PC-9 (cell line): ENCODE data around the gene NR1H3. TPM values are rescaled to one million over a fixed set of nuclear protein-coding genes. Genes with fewer than 3 reads are reported as not detected.

Experiments used
- BruUV-seq: library from RNA; stranded (reverse); fragments of 400-500 nt; replicated peaks from 2 replicates; lab custom pipeline; 2021; lab: Mats Ljungman, UMichigan
- CTCF ChIA-PET: fragments of 300-600 bp; sonication (Branson Sonifier 250); formaldehyde crosslinking; loops from one replicate; lab custom pipeline; 2022; ENCODE audit warnings: antibody characterized with exemption; lab: Charles Lee
- POLR2A ChIA-PET: fragments of 300-600 bp; sonication (Branson Sonifier 250); formaldehyde crosslinking; loops from one replicate; lab custom pipeline; 2022; ENCODE audit warnings: antibody characterized with exemption; ENCODE audit not compliant: unreplicated experiment; lab: Charles Lee
- DNase-seq, 2 experiments: peaks; one replicate each; pipeline versions ENCODE4 v3.0.0 to v3.0.0-alpha.2; 2015 to 2022; ENCODE audit warnings: mixed read lengths in 1 of 2
- H2AFZ ChIP-seq: fragments of 200-600 bp; sonication (generic); 2 replicates; pipeline ENCODE4 v1.8.1; 2017; ENCODE audit warnings: antibody characterized with exemption
- H3F3A ChIP-seq: fragments of 200-600 bp; sonication (generic); 2 replicates; pipeline ENCODE4 v1.8.1; 2017; ENCODE audit warnings: antibody characterized with exemption, mild to moderate bottlenecking, low read depth; ENCODE audit not compliant: insufficient read depth
- H3K27ac ChIP-seq: fragments of 200-600 bp; sonication (generic); 2 replicates; pipeline ENCODE4 v1.6.1; 2016; ENCODE audit warnings: mixed run types
- H3K27me3 ChIP-seq: fragments of 200-600 bp; sonication (generic); 2 replicates; pipeline ENCODE4 v1.6.1; 2016; ENCODE audit warnings: low read depth, mixed run types; ENCODE audit not compliant: insufficient read depth
- H3K36me3 ChIP-seq: fragments of 200-600 bp; sonication (generic); 2 replicates; pipeline ENCODE4 v1.6.1; 2016; ENCODE audit warnings: low read depth, mixed run types
- H3K4me1 ChIP-seq: fragments of 200-600 bp; sonication (generic); replicated peaks from 2 replicates; pipeline ENCODE4 v1.6.1; 2016; ENCODE audit warnings: mixed run types; ENCODE audit not compliant: insufficient read depth
- H3K4me2 ChIP-seq: fragments of 200-600 bp; sonication (generic); 2 replicates; pipeline ENCODE4 v1.6.1; 2017; ENCODE audit warnings: mixed run types
- H3K4me3 ChIP-seq: fragments of 200-600 bp; sonication (generic); 2 replicates; pipeline ENCODE4 v1.6.1; 2016; ENCODE audit warnings: mixed run types
- H3K79me2 ChIP-seq: fragments of 200-600 bp; sonication (generic); 2 replicates; pipeline ENCODE4 v1.6.1; 2017; ENCODE audit warnings: low read depth, mixed run types
- H3K9me2 ChIP-seq: fragments of 200-600 bp; sonication (generic); 2 replicates; pipeline ENCODE4 v1.8.1; 2017; ENCODE audit warnings: mild to moderate bottlenecking; ENCODE audit not compliant: insufficient read depth
- H3K9me3 ChIP-seq: fragments of 200-600 bp; sonication (generic); 2 replicates; pipeline ENCODE4 v1.8.1; 2016; ENCODE audit warnings: low read depth; ENCODE audit not compliant: insufficient read depth
- H4K20me1 ChIP-seq: fragments of 200-600 bp; sonication (generic); 2 replicates; pipeline ENCODE4 v1.8.1; 2017; ENCODE audit not compliant: insufficient read depth
- EZH2 ChIP-seq: fragments of 200-600 bp; sonication (generic); IDR thresholded peaks from 2 replicates; pipeline ENCODE4 v1.8.0; 2017; ENCODE audit warnings: antibody characterized with exemption, low read depth
- intact Hi-C: fragments of 100-400 bp; cut with micrococcal nuclease; formaldehyde crosslinking; loops from one replicate; pipeline ENCODE4 v1.10.0; 2022; ENCODE audit not compliant: unreplicated experiment
- total RNA-seq: library from RNA; stranded (reverse); gene quantifications from 2 replicates; pipeline ENCODE4 v1.2.3, GENCODE V29; 2021
- TF ChIP-seq, protein P1 (sequence below): fragments of 200-600 bp; sonication (generic); conservative IDR thresholded peaks from 2 replicates; pipeline ENCODE4 v1.6.1; 2017; ENCODE audit warnings: mixed run types, antibody characterized with exemption, mild to moderate bottlenecking, moderate library complexity

The NR1H3 gene
- total RNA-seq, 1 experiment from 2014 or later: 90.4 TPM

DNA sequence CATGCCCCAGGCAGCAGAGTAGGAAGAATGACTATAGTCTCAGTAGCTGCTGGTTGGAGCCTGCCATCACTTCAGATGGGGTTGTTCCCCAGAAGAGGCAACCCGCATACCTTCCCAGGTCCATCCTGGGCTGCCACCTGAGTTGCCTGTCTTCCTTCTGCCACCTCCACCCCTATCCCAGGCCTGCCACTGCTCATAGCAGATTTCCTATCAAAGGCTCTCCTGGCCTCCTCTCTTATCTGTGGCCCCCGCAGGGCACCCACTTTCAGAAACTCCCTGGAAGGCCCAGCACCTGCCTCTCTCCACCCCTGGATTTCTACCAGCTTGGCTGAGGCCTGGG is 649 bp upstream of the NR1H3 start:
- Histone ChIP-seq H3K9me3 (no peaks in the 10 kb centered on the region), H3K36me3 (no peaks in the 10 kb centered on the region; the same call in 1 of the 2 replicates), H3K4me1 (peaks cover 61% of the 10 kb centered on the region), H3K4me3 (peak overlapping the region; percentile 57), H3K9me2 (no peaks in the 10 kb centered on the region), H3K79me2 (peaks cover 24% of the 10 kb centered on the region; the same call in 1 of the 2 replicates), H4K20me1 (no peaks in the 10 kb centered on the region), H3K27ac (peak overlapping the region; percentile 61), H3F3A (peaks cover 36% of the 10 kb centered on the region), H2AFZ (peak overlapping the region; percentile 72), H3K27me3 (no peaks in the 10 kb centered on the region), H3K4me2 (peak overlapping the region; percentile 88)
- CTCF ChIA-PET: interaction anchor here (0.6 to 3.2 kb wide), 5 partner anchors 9 to 42 kb away, joined by 3 to 24 read pairs (median 3); partner anchors contain the start of genes ACP2 and DDB2
- intact Hi-C loops: loop anchor here (1.0 to 5.0 kb wide), 2 partner anchors 72 to 150 kb away; partner anchors contain the start of gene SLC39A13
- no peak for TF ChIP-seq EZH2
- no peak for DNase-seq
- BruUV-seq: no TSS peak
- POLR2A ChIA-PET: interaction anchor here (0.5 to 1.3 kb wide), 2 partner anchors 8 to 296 kb away, joined by 14 to 15 read pairs; partner anchors contain the start of gene ACP2

DNA sequence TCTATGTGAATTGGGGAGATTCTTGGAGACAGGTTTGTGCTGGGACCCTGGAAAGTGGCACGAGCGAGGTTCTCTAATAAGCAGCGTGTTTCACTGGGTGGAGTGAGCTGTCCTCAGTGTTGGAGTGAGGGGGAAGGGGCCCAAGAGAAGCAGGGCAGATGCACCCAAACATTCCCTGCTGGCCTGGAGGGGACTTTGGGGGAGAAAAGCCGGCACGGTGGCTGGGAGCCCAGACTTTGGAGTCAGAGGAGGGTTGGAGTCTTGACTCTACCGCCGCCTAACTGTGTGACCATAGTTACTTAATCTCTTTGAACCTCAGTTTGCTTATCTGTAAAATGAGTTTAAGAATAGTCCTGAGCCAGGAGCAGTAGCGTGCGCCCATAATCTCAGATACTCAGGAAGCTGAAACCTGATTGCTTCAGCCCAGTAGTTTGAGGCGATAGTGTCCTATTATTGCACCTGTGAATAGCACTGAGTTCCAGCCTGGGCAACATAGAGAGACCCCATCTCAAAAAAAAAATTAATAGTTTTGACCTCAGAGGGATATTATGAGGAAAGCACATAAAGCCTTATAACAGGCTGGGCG is 614 bp downstream of the NR1H3 start:
- ChIA-PET CTCF (interaction anchor here (0.5 to 3.2 kb wide), 15 partner anchors 10 to 360 kb away, joined by 3 to 24 read pairs (median 7); partner anchors contain the start of genes ACP2, DDB2 and MADD), POLR2A (interaction anchor here (0.6 to 1.3 kb wide), 9 partner anchors 10 to 255 kb away, joined by 3 to 17 read pairs (median 6); partner anchors contain the start of genes ACP2, DDB2 and MADD)
- TF ChIP-seq, protein P1, sequence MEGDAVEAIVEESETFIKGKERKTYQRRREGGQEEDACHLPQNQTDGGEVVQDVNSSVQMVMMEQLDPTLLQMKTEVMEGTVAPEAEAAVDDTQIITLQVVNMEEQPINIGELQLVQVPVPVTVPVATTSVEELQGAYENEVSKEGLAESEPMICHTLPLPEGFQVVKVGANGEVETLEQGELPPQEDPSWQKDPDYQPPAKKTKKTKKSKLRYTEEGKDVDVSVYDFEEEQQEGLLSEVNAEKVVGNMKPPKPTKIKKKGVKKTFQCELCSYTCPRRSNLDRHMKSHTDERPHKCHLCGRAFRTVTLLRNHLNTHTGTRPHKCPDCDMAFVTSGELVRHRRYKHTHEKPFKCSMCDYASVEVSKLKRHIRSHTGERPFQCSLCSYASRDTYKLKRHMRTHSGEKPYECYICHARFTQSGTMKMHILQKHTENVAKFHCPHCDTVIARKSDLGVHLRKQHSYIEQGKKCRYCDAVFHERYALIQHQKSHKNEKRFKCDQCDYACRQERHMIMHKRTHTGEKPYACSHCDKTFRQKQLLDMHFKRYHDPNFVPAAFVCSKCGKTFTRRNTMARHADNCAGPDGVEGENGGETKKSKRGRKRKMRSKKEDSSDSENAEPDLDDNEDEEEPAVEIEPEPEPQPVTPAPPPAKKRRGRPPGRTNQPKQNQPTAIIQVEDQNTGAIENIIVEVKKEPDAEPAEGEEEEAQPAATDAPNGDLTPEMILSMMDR: no peak; the same call in 1 of the 2 replicates
- TF ChIP-seq EZH2: no peak
- H3K36me3 ChIP-seq: no peaks in the 10 kb centered on the region; the same call in 1 of the 2 replicates
- H3K4me2 ChIP-seq: peak overlapping the region; percentile 88
- H3K9me3 ChIP-seq: no peaks in the 10 kb centered on the region
- BruUV-seq: TSS peak; percentile 69
- H3K27me3 ChIP-seq: no peaks in the 10 kb centered on the region
- peak in 1 of 2 experiments; percentile 32 for DNase-seq
- H3F3A ChIP-seq: peaks cover 36% of the 10 kb centered on the region
- H3K9me2 ChIP-seq: no peaks in the 10 kb centered on the region
- H3K4me1 ChIP-seq: peaks cover 59% of the 10 kb centered on the region
- peak overlapping the region; percentile 57 for H3K4me3 ChIP-seq
- no peaks in the 10 kb centered on the region for H4K20me1 ChIP-seq
- H2AFZ ChIP-seq: no peak overlapping the region
- peaks cover 22% of the 10 kb centered on the region; the same call in 1 of the 2 replicates for H3K79me2 ChIP-seq
- peak overlapping the region; percentile 61 for H3K27ac ChIP-seq
- intact Hi-C loops: loop anchor here (5.0 kb wide), 1 partner anchor 149 kb away; the partner anchor contains the start of gene SLC39A13

DNA sequence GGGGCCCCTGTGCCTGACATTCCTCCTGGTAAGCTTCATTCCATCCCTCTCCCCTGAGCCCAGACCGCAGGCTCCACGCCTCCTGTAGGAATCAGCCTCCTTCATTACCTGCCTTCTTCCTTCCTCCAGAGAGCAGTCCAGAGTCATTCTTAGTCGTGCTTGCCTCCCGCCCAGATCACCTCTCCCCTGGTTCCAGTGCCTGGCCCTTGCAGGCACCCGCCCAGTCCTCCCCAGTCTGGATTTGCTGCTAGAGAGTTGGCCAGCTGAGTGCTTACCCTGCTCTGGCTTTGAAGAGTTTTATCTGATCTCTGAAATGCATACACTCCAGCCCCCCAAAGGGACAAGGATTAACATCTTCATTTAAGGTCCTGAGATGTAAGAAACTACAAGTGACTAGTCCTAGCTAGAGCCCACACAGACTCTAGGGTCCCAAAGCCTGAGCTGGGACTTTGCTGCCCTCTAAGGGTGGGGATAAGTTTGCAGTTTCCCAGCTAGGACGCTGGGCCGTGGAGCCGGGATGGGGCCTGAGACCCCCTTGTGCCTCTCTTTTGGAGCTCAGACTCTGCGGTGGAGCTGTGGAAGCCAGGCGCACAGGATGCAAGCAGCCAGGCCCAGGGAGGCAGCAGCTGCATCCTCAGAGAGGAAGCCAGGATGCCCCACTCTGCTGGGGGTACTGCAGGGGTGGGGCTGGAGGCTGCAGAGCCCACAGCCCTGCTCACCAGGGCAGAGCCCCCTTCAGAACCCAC is 1.6 kb downstream of the NR1H3 start:
- ChIA-PET POLR2A (interaction anchor here (0.6 to 1.2 kb wide), 10 partner anchors 11 to 333 kb away, joined by 4 to 14 read pairs (median 5); partner anchors contain the start of genes DDB2 and MADD), CTCF (interaction anchor here (0.5 to 3.2 kb wide), 16 partner anchors 11 to 361 kb away, joined by 3 to 24 read pairs (median 6); partner anchors contain the start of genes ACP2, DDB2 and MADD)
- Histone ChIP-seq H3K27me3 (no peaks in the 10 kb centered on the region), H3F3A (peaks cover 45% of the 10 kb centered on the region), H3K4me1 (peaks cover 56% of the 10 kb centered on the region), H3K79me2 (peaks cover 15% of the 10 kb centered on the region; the same call in 1 of the 2 replicates), H3K4me3 (peak overlapping the region; percentile 57; the same call in 1 of the 2 replicates), H4K20me1 (no peaks in the 10 kb centered on the region), H3K9me2 (no peaks in the 10 kb centered on the region), H3K9me3 (no peaks in the 10 kb centered on the region), H3K27ac (peak overlapping the region; percentile 61), H2AFZ (no peak overlapping the region), H3K36me3 (peaks cover 6% of the 10 kb centered on the region; the same call in 1 of the 2 replicates), H3K4me2 (peak overlapping the region; percentile 88)
- peak; percentile 89 to 90 for DNase-seq
- intact Hi-C loops: loop anchor here (1.0 to 5.0 kb wide), 6 partner anchors 10 to 370 kb away; partner anchors contain the start of gene SLC39A13
- TSS peak; percentile 25 for BruUV-seq
- TF ChIP-seq EZH2: no peak
- TF ChIP-seq, protein P1: peak; percentile 94
